HepG2 (cell line): ENCODE results near the gene CLTCL1. TPM values are rescaled to one million over a fixed set of nuclear protein-coding genes. Genes with fewer than 3 reads are reported as not detected.

Source experiments
- ARID3A ChIP-seq: IDR thresholded peaks from 2 replicates; pipeline ENCODE4 v1.6.1; 2012; ENCODE audit warnings: low read depth, low read length, improper control_type of control experiment
- DNMT1 ChIP-seq: sonication (generic); formaldehyde crosslinking; IDR thresholded peaks from 2 replicates; pipeline ENCODE4 v1.5.1; 2020; ENCODE audit warnings: mild to moderate bottlenecking, missing genetic modification reagents
- ELF3 ChIP-seq: IDR thresholded peaks from 2 replicates; pipeline ENCODE4 v1.6.1; 2016; ENCODE audit warnings: missing genetic modification reagents, missing compliant biosample characterization
- FOXP1 ChIP-seq, 2 experiments: fragments of 450-650 bp in 1 of 2; IDR thresholded peaks; 2 replicates each; pipeline ENCODE4 v1.6.1; 2017 to 2018; ENCODE audit warnings: antibody characterized with exemption in 1 of 2
- GLI4 ChIP-seq: sonication (generic); formaldehyde crosslinking; IDR thresholded peaks from 2 replicates; pipeline ENCODE4 v1.5.1; 2020; ENCODE audit warnings: missing genetic modification reagents, mild to moderate bottlenecking, moderate library complexity, borderline replicate concordance
- HCFC1 ChIP-seq: fragments of 150-350 bp; IDR thresholded peaks from 2 replicates; pipeline ENCODE4 v1.6.1; 2014; ENCODE audit warnings: low read depth, low read length
- KDM3A ChIP-seq: IDR thresholded peaks from 2 replicates; pipeline ENCODE4 v1.6.1; 2018; ENCODE audit warnings: low read depth, missing compliant biosample characterization
- MAFG ChIP-seq: sonication (generic); formaldehyde crosslinking; IDR thresholded peaks from 2 replicates; pipeline ENCODE4 v1.5.1; 2020; ENCODE audit warnings: mild to moderate bottlenecking, missing genetic modification reagents
- NR2F1 ChIP-seq, 2 experiments: fragments of 450-650 bp in 1 of 2; formaldehyde crosslinking in 1 of 2; IDR thresholded peaks; 2 replicates each; pipeline versions ENCODE4 v1.5.0 to v1.6.1; 2016 to 2020; ENCODE audit warnings: mild to moderate bottlenecking in 1 of 2, missing compliant biosample characterization in 1 of 2, missing genetic modification reagents in 1 of 2, moderate library complexity in 1 of 2
- RARG ChIP-seq: sonication (generic); formaldehyde crosslinking; IDR thresholded peaks from 2 replicates; pipeline ENCODE4 v1.4.0; 2020; ENCODE audit warnings: low read depth, mild to moderate bottlenecking, missing genetic modification reagents
- SPEN ChIP-seq: sonication (generic); formaldehyde crosslinking; IDR thresholded peaks from 2 replicates; pipeline ENCODE4 v1.5.1; 2020; ENCODE audit warnings: low read depth, mild to moderate bottlenecking, missing genetic modification reagents
- TAF1 ChIP-seq: sonication (generic); formaldehyde crosslinking; IDR thresholded peaks from 2 replicates; pipeline ENCODE4 v1.4.0; 2020; ENCODE audit warnings: missing genetic modification reagents
- TBX3 ChIP-seq: fragments of 450-650 bp; IDR thresholded peaks from 2 replicates; pipeline ENCODE4 v1.6.1; 2017; ENCODE audit warnings: antibody characterized with exemption, mild to moderate bottlenecking, inconsistent platforms, borderline replicate concordance
- ZBTB21 ChIP-seq: sonication (generic); formaldehyde crosslinking; IDR thresholded peaks from 2 replicates; pipeline ENCODE4 v1.4.0; 2020; ENCODE audit warnings: missing genetic modification reagents
- ZBTB3 ChIP-seq: sonication (generic); formaldehyde crosslinking; IDR thresholded peaks from 2 replicates; pipeline ENCODE4 v1.4.0; 2020; ENCODE audit warnings: low read depth, mild to moderate bottlenecking, moderate library complexity, missing genetic modification reagents, borderline replicate concordance
- ZNF318 ChIP-seq: sonication (generic); formaldehyde crosslinking; IDR thresholded peaks from 2 replicates; pipeline ENCODE4 v1.4.0; 2020; ENCODE audit warnings: mild to moderate bottlenecking, missing genetic modification reagents
- ZNF326 ChIP-seq: sonication (generic); formaldehyde crosslinking; IDR thresholded peaks from 2 replicates; pipeline ENCODE4 v1.4.0; 2020; ENCODE audit warnings: missing genetic modification reagents, borderline replicate concordance
- ZNF432 ChIP-seq: sonication (generic); formaldehyde crosslinking; IDR thresholded peaks from 2 replicates; pipeline ENCODE4 v1.5.0; 2020; ENCODE audit warnings: missing genetic modification reagents, mild to moderate bottlenecking, borderline replicate concordance
- ZNF577 ChIP-seq: sonication (generic); formaldehyde crosslinking; IDR thresholded peaks from 2 replicates; pipeline ENCODE4 v1.4.0; 2020; ENCODE audit warnings: mild to moderate bottlenecking, low read depth, missing genetic modification reagents, borderline replicate concordance
- ZSCAN21 ChIP-seq: sonication (generic); formaldehyde crosslinking; IDR thresholded peaks from 2 replicates; pipeline ENCODE4 v1.8.0; 2022; ENCODE audit warnings: mild to moderate bottlenecking, missing genetic modification reagents, moderate library complexity, borderline replicate concordance
- polyA plus RNA-seq, 8 experiments: library from polyadenylated mRNA; depleted of rRNA in 3 of 8; stranded (reverse) in 7 of 8; unstranded in 1 of 8; fragments of >200 nt; fragmentation: Illumina TruSeq in 4 of 8; extraction: Trizol in 4 of 8; gene quantifications; 2 replicates each; pipeline versions ENCODE4 v1.2.1 to v1.2.3, GENCODE V29; 2011 to 2016; ENCODE audit warnings: low read depth in 4 of 8, missing spikeins in 1 of 8, mixed read lengths in 1 of 8; ENCODE audit not compliant: insufficient read depth in 1 of 8
- total RNA-seq, 5 experiments: library from RNA; depleted of rRNA; stranded (reverse); fragments of >200 nt; fragmentation: Illumina TruSeq; extraction: Trizol; gene quantifications; 2 replicates each; pipeline ENCODE4 v1.2.3, GENCODE V29; 2016; ENCODE audit warnings: low read depth in 1 of 5

The CLTCL1 gene
- total and polyA plus RNA-seq, 2 of the 13 experiments (the other 11 are each of a cell fraction or from before 2014, with no cell fraction given), result 8.1 to 10.9 TPM

GRCh38 chr22:19292458-19293230 lies 1.1 kb upstream of the CLTCL1 start (continued):
- TF ChIP-seq ZNF318, result no peak
- no peak for TF ChIP-seq FOXP1 (IDR thresholded peaks at IDR 0.05)
- TF ChIP-seq FOXP1 (CRISPR knock-in tag; IDR thresholded peaks at IDR 0.05), result no peak
- no peak for TF ChIP-seq DNMT1 (CRISPR knock-in tag)
- no peak for TF ChIP-seq TBX3
- TF ChIP-seq ZSCAN21 (CRISPR knock-in tag), result no peak; the same call in 1 of the 2 replicates
- TF ChIP-seq ZNF577 (CRISPR knock-in tag), result no peak
- no peak for TF ChIP-seq ZBTB3 (CRISPR knock-in tag)
- no peak for TF ChIP-seq MAFG (CRISPR knock-in tag)
- TF ChIP-seq RARG (CRISPR knock-in tag), result no peak
- peak; percentile 9; the same call in 1 of the 2 replicates for TF ChIP-seq ELF3 (CRISPR knock-in tag)
- 0 out of 2 replicates have a peak, but pooled peaks have one; percentile 38 for TF ChIP-seq TAF1
- TF ChIP-seq SPEN (CRISPR knock-in tag), result no peak; the same call in 1 of the 2 replicates
- no peak for TF ChIP-seq ZNF432 (CRISPR knock-in tag)
- 0 out of 4 replicates have a peak, but pooled peaks of 1 of the 2 experiments have one; percentile 5 for TF ChIP-seq NR2F1 (CRISPR knock-in tag; IDR thresholded peaks at IDR 0.05)
- no peak for TF ChIP-seq ARID3A
- no peak for TF ChIP-seq ZBTB21
- no peak for TF ChIP-seq HCFC1
- TF ChIP-seq KDM3A (CRISPR knock-in tag), result no peak
- no peak for TF ChIP-seq ZNF326 (CRISPR knock-in tag)
- peak; percentile 69; the same call in 1 of the 2 replicates for TF ChIP-seq GLI4 (CRISPR knock-in tag)
